Adrenal gland (tissue), 12 donors: ENCODE results near the gene CDH4. TPM values are rescaled to one million over a fixed set of nuclear protein-coding genes. Genes with fewer than 3 reads are reported as not detected.

Source experiments
- DNase-seq, 7 donors: peaks; one replicate each; pipeline ENCODE4 v3.0.0-alpha.2; 2019 to 2020
- H3K27ac ChIP-seq, 5 donors: fragments of 200-600 bp; sonication (generic) in 4 of 5; 1 replicate in 3 of 5; 2 replicates in 2 of 5; pipeline versions ENCODE4 v1.5.1 to v1.8.0; 2016 to 2020; ENCODE audit warnings: mild to moderate bottlenecking in 1 of 5
- H3K27me3 ChIP-seq: fragments of 200-600 bp; 2 replicates; pipeline ENCODE4 v1.8.0; 2021
- H3K36me3 ChIP-seq, 2 donors: fragments of 200-600 bp; replicated peaks in 1 of 2; 1 replicate in 1 of 2; 2 replicates in 1 of 2; pipeline versions ENCODE4 v1.5.1 to v1.8.0; 2018 to 2022
- H3K4me1 ChIP-seq, 2 donors: fragments of 200-600 bp; replicated peaks in 1 of 2; 1 replicate in 1 of 2; 2 replicates in 1 of 2; pipeline versions ENCODE4 v1.5.1 to v1.8.0; 2018 to 2021
- H3K4me3 ChIP-seq, 4 donors: fragments of 200-600 bp; sonication (generic) in 3 of 4; one replicate each; pipeline ENCODE4 v1.5.1; 2016 to 2018
- H3K9me3 ChIP-seq, 3 donors: fragments of 200-600 bp; sonication (generic) in 1 of 3; replicated peaks in 1 of 3; 1 replicate in 2 of 3; 2 replicates in 1 of 3; pipeline versions ENCODE4 v1.5.1 to v1.8.0; 2016 to 2021
- CTCF ChIP-seq, 6 experiments: fragments of 450-650 bp in 4 of 6; fragments of 200-600 bp in 2 of 6; sonication (generic) in 1 of 6; IDR thresholded peaks; 1 replicate in 5 of 6; 2 replicates in 1 of 6; pipeline versions ENCODE4 v1.5.1 to v1.8.0; 2016 to 2021; ENCODE audit warnings: antibody characterized with exemption in 6 of 6, mild to moderate bottlenecking in 2 of 6, moderate library complexity in 1 of 6
- POLR2A ChIP-seq, 2 donors: fragments of 450-650 bp; IDR thresholded peaks; one replicate each; pipeline ENCODE4 v1.6.1; 2017; ENCODE audit warnings: antibody characterized with exemption in 2 of 2, mild to moderate bottlenecking in 2 of 2, moderate library complexity in 1 of 2
- WGBS, 4 donors: extraction: QIAGEN DNeasy Blood & Tissue Kit in 2 of 4; methylation state at CpG; one replicate each; pipeline versions ENCODE4 v1.1.5 to v1.1.7; 2013 to 2017; 5-methylcytosine and 5-hydroxymethylcytosine counted together
- intact Hi-C, 2 donors: fragments of 100-400 bp; cut with DNase I; formaldehyde crosslinking; loops; one replicate each; pipeline versions ENCODE4 v1.14.1 to v1.15.0; 2022 to 2023
- polyA plus RNA-seq, 3 donors: library from polyadenylated mRNA; stranded (reverse); fragments of 200-250 nt in 2 of 3; fragments of 350-450 nt in 1 of 3; fragmentation: Illumina TruSeq in 1 of 3; extraction: RNeasy Lipid Tissue Mini Kit (QIAGEN cat#74804) in 1 of 3; gene quantifications; one replicate each; pipeline ENCODE4 v1.2.3, GENCODE V29; 2013 to 2014
- total RNA-seq, 9 donors: library from RNA; depleted of rRNA in 4 of 9; stranded (reverse); fragments of >200 nt in 4 of 9; fragments of 120-200 nt in 1 of 9; fragmentation: NEBNext Ultra II Directional in 1 of 9; extraction: Animal tissue kit (Norgen Biotek cat#: 25700) in 1 of 9; gene quantifications; one replicate each; pipeline versions ENCODE4 v1.1.0 to v1.2.4, GENCODE V29; 2013 to 2023
- donor health status: healthy with polysubstance abuse.
- donor health status: Bipolar disorder and iron deficiency.
- donor health status: DM: yes; HTN: yes; CAD: no.
- donor health status: DM: no; HTN: no; CAD: no.
- donor health status: DM: no; HTN: no; CAD: no.
- donor health status: DM: yes; HTN: yes; CAD: no.

The CDH4 gene
- total and polyA plus RNA-seq, 12 donors = 0.08 to 0.53 (median 0.20) TPM; not detected in 3

GRCh38 chr20:61659246-61659993, 407.4 kb downstream of the CDH4 start:
- H3K4me1 ChIP-seq = no peaks in the 10 kb centered on the region
- H3K4me3 ChIP-seq = no peak overlapping the region
- DNase-seq = no peak
- no peaks in the 10 kb centered on the region for H3K27me3 ChIP-seq
- H3K27ac ChIP-seq = no peak overlapping the region
- 58 to 74% (median 66%) methylated on average over 8 to 11 of the region's 11 CpGs for WGBS, 4 donors
- no peak for TF ChIP-seq CTCF (IDR thresholded peaks at IDR 0.05)
- no peak for TF ChIP-seq POLR2A (IDR thresholded peaks at IDR 0.05)
- no peaks in the 10 kb centered on the region for H3K9me3 ChIP-seq
- no peaks in the 10 kb centered on the region for H3K36me3 ChIP-seq
- intact Hi-C loops = no loop called here

GRCh38 chr20:61659994-61660346, 407.9 kb downstream of the CDH4 start:
- TF ChIP-seq POLR2A (IDR thresholded peaks at IDR 0.05) (no peak), CTCF (IDR thresholded peaks at IDR 0.05) (no peak)
- DNase-seq = no peak
- Histone ChIP-seq H3K27me3 (no peaks in the 10 kb centered on the region), H3K36me3 (no peaks in the 10 kb centered on the region), H3K9me3 (no peaks in the 10 kb centered on the region), H3K4me3 (no peak overlapping the region), H3K4me1 (no peaks in the 10 kb centered on the region), H3K27ac (no peak overlapping the region)
- WGBS, 4 donors = 54 to 65% (median 61%) methylated on average over 8 to 15 of the region's 15 CpGs
- intact Hi-C loops = no loop called here

- Histone ChIP-seq H3K9me3 (no peaks in the 10 kb centered on the region), H3K27ac (no peak overlapping the region), H3K27me3 (no peaks in the 10 kb centered on the region), H3K4me3 (no peak overlapping the region), H3K4me1 (no peaks in the 10 kb centered on the region), H3K36me3 (no peaks in the 10 kb centered on the region)
- TF ChIP-seq POLR2A (IDR thresholded peaks at IDR 0.05) = no peak
- no peak for TF ChIP-seq CTCF (IDR thresholded peaks at IDR 0.05)
- WGBS, 4 donors = 65 to 83% (median 78%) methylated on average over 9 to 13 of the region's 13 CpGs
- intact Hi-C loops = no loop called here
- no peak for DNase-seq
Measured at GRCh38 chr20:61660559-61660958, 408.5 kb downstream of the CDH4 start.

GRCh38 chr20:61661025-61661424, 409.0 kb downstream of the CDH4 start:
- 87 to 93% (median 89%) methylated on average over 4 to 8 of the region's 8 CpGs for WGBS, 4 donors
- Histone ChIP-seq H3K9me3 (no peaks in the 10 kb centered on the region), H3K27me3 (no peaks in the 10 kb centered on the region), H3K36me3 (no peaks in the 10 kb centered on the region), H3K27ac (no peak overlapping the region), H3K4me1 (no peaks in the 10 kb centered on the region), H3K4me3 (no peak overlapping the region)
- TF ChIP-seq CTCF (IDR thresholded peaks at IDR 0.05) = no peak
- no peak for TF ChIP-seq POLR2A (IDR thresholded peaks at IDR 0.05)
- intact Hi-C loops = no loop called here
- DNase-seq = no peak
